Stimulated activated CD4-positive, alpha-beta T cell treated with anti-CD3 and anti-CD28 coated beads, TNF-alpha, amount 100 ng/mL, for 1 hour (primary cell): ENCODE data around the gene CRIP3.

Experiments
- DNase-seq, 3 donors: peaks; one replicate each; pipeline ENCODE4 v3.0.0-alpha.2; 2020; ENCODE audit warnings: low read depth in 3 of 3, low spot score in 1 of 3

The CRIP3 gene

GRCh38 chr6:43258180-43258579 lies 50.4 kb downstream of the CRIP3 start:
- DNase-seq, result no peak

GRCh38 chr6:43257367-43258145 lies 51.1 kb downstream of the CRIP3 start:
- no peak for DNase-seq

GRCh38 chr6:43256670-43257366 lies 51.8 kb downstream of the CRIP3 start:
- DNase-seq, result no peak
